DND-41 (cell line): ENCODE results near the gene NOBOX.
"Not testable (repeated sequence)": the region's sequence is repeated elsewhere in the genome, so short reads cannot be mapped to it uniquely, and the experiment has no call there.

Source experiments
- ATAC-seq: fragments of 200-7000 bp; cut with Tn5 transposase; 3 replicates; pipeline ENCODE4 v1.9.1; 2021; ENCODE audit warnings: low read depth; ENCODE audit not compliant: insufficient read depth
- DNase-seq: peaks from one replicate; pipeline ENCODE4 v3.0.0-alpha.2; 2020
- H2AFZ ChIP-seq: 2 replicates; pipeline ENCODE4 v1.6.0; 2012; ENCODE audit warnings: low read depth, low read length
- H3K27ac ChIP-seq: 2 replicates; pipeline ENCODE4 v1.5.1; 2012; ENCODE audit warnings: low read length, inconsistent platforms
- H3K27me3 ChIP-seq: fragments of 200-600 bp; sonication (generic); 2 replicates; pipeline ENCODE4 v1.6.0; 2012; ENCODE audit warnings: low read length, mild to moderate bottlenecking, inconsistent platforms; ENCODE audit not compliant: insufficient read depth, poor library complexity
- H3K36me3 ChIP-seq: 2 replicates; pipeline ENCODE4 v1.5.1; 2012; ENCODE audit warnings: low read length, inconsistent platforms; ENCODE audit not compliant: insufficient read depth
- H3K4me1 ChIP-seq: 2 replicates; pipeline ENCODE4 v1.5.1; 2012; ENCODE audit warnings: mild to moderate bottlenecking, low read length; ENCODE audit not compliant: insufficient read depth
- H3K4me2 ChIP-seq: 2 replicates; pipeline ENCODE4 v1.6.0; 2012; ENCODE audit warnings: mild to moderate bottlenecking, moderate library complexity, low read length, inconsistent platforms; ENCODE audit not compliant: insufficient read depth
- H3K4me3 ChIP-seq, 2 experiments: fragments of 200-600 bp in 1 of 2; shearing (Covaris generic) in 1 of 2; 2 replicates each; pipeline ENCODE4 v1.5.1; 2012 to 2016; ENCODE audit warnings: inconsistent platforms in 2 of 2, low read length in 2 of 2, mild to moderate bottlenecking in 2 of 2, low read depth in 1 of 2, moderate library complexity in 1 of 2
- H3K79me2 ChIP-seq: 2 replicates; pipeline ENCODE4 v1.6.0; 2012; ENCODE audit warnings: low read length, inconsistent platforms; ENCODE audit not compliant: insufficient read depth
- H3K9ac ChIP-seq: 2 replicates; pipeline ENCODE4 v1.6.0; 2012; ENCODE audit warnings: low read depth, mild to moderate bottlenecking, inconsistent platforms, low read length, moderate library complexity
- H3K9me3 ChIP-seq: 2 replicates; pipeline ENCODE4 v1.5.1; 2012; ENCODE audit warnings: low read length, moderate library complexity, mild to moderate bottlenecking, inconsistent platforms; ENCODE audit not compliant: insufficient read depth, severe bottlenecking
- H4K20me1 ChIP-seq: 2 replicates; pipeline ENCODE4 v1.6.0; 2012; ENCODE audit warnings: low read length; ENCODE audit not compliant: insufficient read depth
- EZH2 ChIP-seq: IDR thresholded peaks from 3 replicates; pipeline ENCODE4 v1.6.1; 2012; ENCODE audit warnings: borderline replicate concordance, low read depth, mild to moderate bottlenecking, moderate library complexity, low read length, inconsistent platforms; ENCODE audit not compliant: severe bottlenecking
- TF ChIP-seq, protein P1 (sequence below): IDR thresholded peaks from 2 replicates; pipeline ENCODE4 v1.5.1; 2012; ENCODE audit warnings: borderline replicate concordance, low read length, moderate library complexity, mild to moderate bottlenecking; ENCODE audit not compliant: poor library complexity, severe bottlenecking; ENCODE audit errors: extremely low read depth

The NOBOX gene

DNA sequence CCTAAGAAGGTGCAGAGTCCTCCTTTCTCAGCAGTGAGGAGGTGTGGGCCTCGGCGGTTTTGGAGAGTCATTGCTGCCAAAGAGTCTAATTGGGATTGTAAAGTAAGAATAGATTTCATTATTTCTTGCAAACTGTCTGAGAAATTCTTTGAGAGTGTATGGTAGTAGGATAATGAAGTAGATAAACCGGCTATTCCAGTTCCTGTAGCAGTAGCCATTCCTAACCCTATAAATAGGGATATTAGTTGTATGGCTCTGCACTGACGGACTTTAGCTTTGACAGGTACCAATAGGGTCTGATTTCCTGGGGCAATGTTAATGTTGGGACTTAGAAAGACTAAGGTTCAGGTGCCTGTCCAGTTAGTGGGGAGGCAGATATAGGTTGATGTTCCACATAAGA is 15.4 kb upstream of the NOBOX start:
- H3K4me3 ChIP-seq, DNase-seq, H3K79me2 ChIP-seq, H3K27me3 ChIP-seq, H3K9me3 ChIP-seq, H3K27ac ChIP-seq, ATAC-seq, H3K9ac ChIP-seq, H2AFZ ChIP-seq, H3K4me2 ChIP-seq, H3K36me3 ChIP-seq, H3K4me1 ChIP-seq, H4K20me1 ChIP-seq: not testable (repeated sequence)

DNA sequence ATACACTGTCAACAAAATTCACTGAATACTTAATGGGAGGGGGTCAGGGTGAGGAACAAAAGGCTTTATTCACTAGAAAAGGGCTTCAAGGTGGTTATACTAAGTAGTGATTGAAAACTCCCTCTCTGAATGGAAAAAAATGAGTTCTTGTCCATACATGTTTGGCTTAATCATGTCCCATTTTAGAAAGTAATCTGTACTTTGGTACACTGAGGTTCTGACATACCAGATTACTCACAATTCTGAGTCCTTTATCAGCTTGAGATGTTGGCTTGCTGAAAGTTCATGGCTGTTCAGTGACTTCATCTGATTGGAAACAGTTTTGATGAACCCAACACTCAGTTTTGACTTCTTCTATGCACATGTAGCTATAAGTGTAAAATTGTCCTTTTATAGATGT is 12.8 kb upstream of the NOBOX start:
- Histone ChIP-seq H3K79me2 (no peaks in the 10 kb centered on the region), H3K4me1 (no peaks in the 10 kb centered on the region), H3K4me3 (no peak overlapping the region), H3K9me3 (no peaks in the 10 kb centered on the region), H3K4me2 (no peak overlapping the region), H3K36me3 (no peaks in the 10 kb centered on the region), H3K27me3 (no peaks in the 10 kb centered on the region), H4K20me1 (no peaks in the 10 kb centered on the region), H3K27ac (no peak overlapping the region), H2AFZ (no peak overlapping the region), H3K9ac (no peak overlapping the region)
- TF ChIP-seq, protein P1, sequence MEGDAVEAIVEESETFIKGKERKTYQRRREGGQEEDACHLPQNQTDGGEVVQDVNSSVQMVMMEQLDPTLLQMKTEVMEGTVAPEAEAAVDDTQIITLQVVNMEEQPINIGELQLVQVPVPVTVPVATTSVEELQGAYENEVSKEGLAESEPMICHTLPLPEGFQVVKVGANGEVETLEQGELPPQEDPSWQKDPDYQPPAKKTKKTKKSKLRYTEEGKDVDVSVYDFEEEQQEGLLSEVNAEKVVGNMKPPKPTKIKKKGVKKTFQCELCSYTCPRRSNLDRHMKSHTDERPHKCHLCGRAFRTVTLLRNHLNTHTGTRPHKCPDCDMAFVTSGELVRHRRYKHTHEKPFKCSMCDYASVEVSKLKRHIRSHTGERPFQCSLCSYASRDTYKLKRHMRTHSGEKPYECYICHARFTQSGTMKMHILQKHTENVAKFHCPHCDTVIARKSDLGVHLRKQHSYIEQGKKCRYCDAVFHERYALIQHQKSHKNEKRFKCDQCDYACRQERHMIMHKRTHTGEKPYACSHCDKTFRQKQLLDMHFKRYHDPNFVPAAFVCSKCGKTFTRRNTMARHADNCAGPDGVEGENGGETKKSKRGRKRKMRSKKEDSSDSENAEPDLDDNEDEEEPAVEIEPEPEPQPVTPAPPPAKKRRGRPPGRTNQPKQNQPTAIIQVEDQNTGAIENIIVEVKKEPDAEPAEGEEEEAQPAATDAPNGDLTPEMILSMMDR, result no peak
- no peak for TF ChIP-seq EZH2
- no peak for ATAC-seq
- no peak for DNase-seq

DNA sequence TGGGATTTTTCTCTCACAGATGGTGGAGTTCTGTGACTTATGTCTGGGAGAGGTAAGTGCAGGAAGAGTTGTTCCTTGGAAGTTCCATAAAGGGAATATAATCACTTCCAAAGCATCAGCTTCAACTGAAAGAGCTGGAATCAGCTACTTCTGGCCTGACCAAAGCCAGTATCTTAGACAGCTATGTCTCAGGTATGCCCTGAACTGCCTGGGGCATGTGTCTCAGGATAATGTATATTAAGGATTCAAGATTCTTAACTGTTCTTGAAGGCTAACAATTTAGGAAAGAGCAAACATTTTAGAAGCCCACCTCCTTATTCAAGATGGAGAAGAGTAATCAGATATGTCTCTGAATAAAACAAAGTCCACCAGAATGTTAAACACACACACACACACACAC is 12.4 kb upstream of the NOBOX start:
- Histone ChIP-seq H3K27me3 (no peaks in the 10 kb centered on the region), H2AFZ (no peak overlapping the region), H3K9ac (no peak overlapping the region), H3K4me1 (no peaks in the 10 kb centered on the region), H4K20me1 (no peaks in the 10 kb centered on the region), H3K36me3 (no peaks in the 10 kb centered on the region), H3K4me3 (no peak overlapping the region), H3K4me2 (no peak overlapping the region), H3K27ac (no peak overlapping the region), H3K79me2 (no peaks in the 10 kb centered on the region), H3K9me3 (no peaks in the 10 kb centered on the region)
- no peak for ATAC-seq
- TF ChIP-seq, protein P1, result no peak
- TF ChIP-seq EZH2, result no peak
- DNase-seq, result no peak

DNA sequence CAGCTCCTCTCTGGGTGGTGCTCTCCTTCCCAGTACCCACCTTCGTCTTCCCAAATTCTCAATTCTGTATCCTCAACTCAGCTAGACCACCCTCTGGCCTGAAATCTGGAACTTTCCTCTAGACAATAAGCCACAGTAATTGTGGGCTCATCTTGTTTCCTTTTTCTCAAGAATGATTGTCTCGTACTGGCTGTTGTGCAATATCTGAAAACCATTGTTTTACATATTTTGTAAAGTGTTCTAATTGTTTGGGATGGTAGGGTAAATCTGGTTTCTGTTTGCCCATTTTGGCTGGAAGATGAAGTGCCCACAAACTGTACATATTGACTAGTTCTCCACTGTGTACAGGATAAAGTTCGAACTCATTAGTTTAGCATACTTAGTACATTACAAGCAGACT is 11.3 kb upstream of the NOBOX start:
- TF ChIP-seq EZH2, result no peak
- TF ChIP-seq, protein P1, result no peak
- no peak overlapping the region for H3K4me3 ChIP-seq
- no peak overlapping the region for H3K27ac ChIP-seq
- DNase-seq, result no peak
- H2AFZ ChIP-seq, result no peak overlapping the region
- ATAC-seq, result no peak
- no peak overlapping the region for H3K9ac ChIP-seq
- no peak overlapping the region for H3K4me2 ChIP-seq
- no peaks in the 10 kb centered on the region for H3K9me3 ChIP-seq
- no peaks in the 10 kb centered on the region for H3K36me3 ChIP-seq
- no peaks in the 10 kb centered on the region for H3K27me3 ChIP-seq
- H3K79me2 ChIP-seq, result no peaks in the 10 kb centered on the region
- H4K20me1 ChIP-seq, result no peaks in the 10 kb centered on the region
- no peaks in the 10 kb centered on the region for H3K4me1 ChIP-seq
